Spleen (tissue), 7 donors: Measurements from ENCODE around the gene CEP97.
"Not testable (repeated sequence)": the region's sequence is repeated elsewhere in the genome, so short reads cannot be mapped to it uniquely, and the experiment has no call there.

Experiments used
- POLR2AphosphoS5 ChIP-seq, 3 donors: sonication (generic); formaldehyde crosslinking; IDR thresholded peaks; one replicate each; pipeline ENCODE4 v1.5.1; 2017; ENCODE audit warnings: antibody characterized with exemption in 3 of 3
- TF ChIP-seq, protein P1 (sequence below), 11 experiments: fragments of 200-600 bp in 7 of 11; fragments of 450-650 bp in 4 of 11; sonication (generic) in 4 of 11; IDR thresholded peaks in 8 of 11; conservative IDR thresholded peaks in 3 of 11; 1 replicate in 7 of 11; 2 replicates in 4 of 11; pipeline versions ENCODE4 v1.4.0 to v1.8.0; 2016 to 2021; ENCODE audit warnings: antibody characterized with exemption in 11 of 11, inconsistent platforms in 4 of 11, mild to moderate bottlenecking in 1 of 11
- donor health status: DM: no; HTN: no; CAD: no; lungs with moderate emphysema.
- donor health status: DM: no; HTN: no; CAD: no.
- donor health status: DM: no; HTN: no; CAD: no.

DNA sequence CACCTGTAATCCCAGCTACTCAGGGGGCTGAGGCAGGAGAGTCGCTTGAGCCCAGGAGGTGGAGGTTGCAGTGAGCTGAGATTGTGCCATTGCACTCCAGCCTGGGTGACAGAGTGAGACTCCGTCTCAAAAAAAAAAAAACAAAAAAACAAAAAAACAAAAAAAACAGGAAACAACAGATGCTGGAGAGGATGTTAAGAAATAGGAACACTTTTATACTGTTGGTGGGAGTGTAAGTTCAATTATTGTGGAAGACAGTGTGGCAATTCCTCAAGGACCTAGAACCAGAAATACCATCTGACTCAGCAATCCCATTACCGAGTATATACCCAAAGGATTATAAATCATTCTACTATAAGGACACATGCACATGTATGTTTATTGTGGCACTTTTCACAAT is 17.5 kb downstream of the CEP97 start:
- TF ChIP-seq POLR2AphosphoS5 (IDR thresholded peaks at IDR 0.05) = not testable (repeated sequence)
- TF ChIP-seq, protein P1, sequence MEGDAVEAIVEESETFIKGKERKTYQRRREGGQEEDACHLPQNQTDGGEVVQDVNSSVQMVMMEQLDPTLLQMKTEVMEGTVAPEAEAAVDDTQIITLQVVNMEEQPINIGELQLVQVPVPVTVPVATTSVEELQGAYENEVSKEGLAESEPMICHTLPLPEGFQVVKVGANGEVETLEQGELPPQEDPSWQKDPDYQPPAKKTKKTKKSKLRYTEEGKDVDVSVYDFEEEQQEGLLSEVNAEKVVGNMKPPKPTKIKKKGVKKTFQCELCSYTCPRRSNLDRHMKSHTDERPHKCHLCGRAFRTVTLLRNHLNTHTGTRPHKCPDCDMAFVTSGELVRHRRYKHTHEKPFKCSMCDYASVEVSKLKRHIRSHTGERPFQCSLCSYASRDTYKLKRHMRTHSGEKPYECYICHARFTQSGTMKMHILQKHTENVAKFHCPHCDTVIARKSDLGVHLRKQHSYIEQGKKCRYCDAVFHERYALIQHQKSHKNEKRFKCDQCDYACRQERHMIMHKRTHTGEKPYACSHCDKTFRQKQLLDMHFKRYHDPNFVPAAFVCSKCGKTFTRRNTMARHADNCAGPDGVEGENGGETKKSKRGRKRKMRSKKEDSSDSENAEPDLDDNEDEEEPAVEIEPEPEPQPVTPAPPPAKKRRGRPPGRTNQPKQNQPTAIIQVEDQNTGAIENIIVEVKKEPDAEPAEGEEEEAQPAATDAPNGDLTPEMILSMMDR (IDR thresholded peaks at IDR 0.05 in 8 of 11, conservative IDR thresholded peaks at IDR 0.05 in 3 of 11) = not testable (repeated sequence)
